PC-3 (cell line): ENCODE results near the gene WDFY4. TPM values are rescaled to one million over a fixed set of nuclear protein-coding genes. Genes with fewer than 3 reads are reported as not detected.
A peak's percentile ranks its signal among the peaks of the same experiment; 100 is the strongest.

Experiments
- ATAC-seq: fragments of 200-7000 bp; cut with Tn5 transposase; 2 replicates; pipeline ENCODE4 v1.9.1; 2020; ENCODE audit warnings: mild to moderate bottlenecking, moderate library complexity
- BruUV-seq: library from RNA; stranded (reverse); fragments of 400-500 nt; replicated peaks from 2 replicates; lab custom pipeline; 2021; lab: Mats Ljungman, UMichigan
- CTCF ChIA-PET: fragments of 300-600 bp; sonication (Branson Sonifier 250); formaldehyde crosslinking; loops from one replicate; lab custom pipeline; 2022; ENCODE audit warnings: antibody characterized with exemption; lab: Charles Lee
- POLR2A ChIA-PET: fragments of 300-600 bp; sonication (Branson Sonifier 250); formaldehyde crosslinking; loops from one replicate; lab custom pipeline; 2022; ENCODE audit warnings: antibody characterized with exemption; ENCODE audit not compliant: unreplicated experiment; lab: Charles Lee
- DNase-seq: peaks from one replicate; pipeline ENCODE4 v3.0.0-alpha.2; 2015
- H2AFZ ChIP-seq: fragments of 300-600 bp; sonication (generic); 2 replicates; pipeline ENCODE4 v1.6.0; 2016; ENCODE audit warnings: antibody characterized with exemption, low read length
- H3F3A ChIP-seq: fragments of 300-600 bp; sonication (generic); one replicate; pipeline ENCODE4 v1.6.0; 2017; ENCODE audit warnings: antibody characterized with exemption, low read length, control low read depth, mild to moderate bottlenecking; ENCODE audit not compliant: unreplicated experiment
- H3K27ac ChIP-seq: fragments of 300-600 bp; sonication (generic); 2 replicates; pipeline ENCODE4 v1.5.1; 2016; ENCODE audit warnings: mild to moderate bottlenecking, low read length
- H3K27me3 ChIP-seq: fragments of 300-600 bp; sonication (generic); 2 replicates; pipeline ENCODE4 v1.6.1; 2016; ENCODE audit warnings: low read length, mixed read lengths
- H3K36me3 ChIP-seq: fragments of 300-600 bp; sonication (generic); 2 replicates; pipeline ENCODE4 v1.6.1; 2016; ENCODE audit warnings: low read depth, mixed run types, low read length, mixed read lengths
- H3K4me1 ChIP-seq: fragments of 300-600 bp; sonication (generic); 2 replicates; pipeline ENCODE4 v1.5.1; 2016; ENCODE audit warnings: low read length; ENCODE audit not compliant: insufficient read depth
- H3K4me2 ChIP-seq: fragments of 300-600 bp; sonication (generic); 2 replicates; pipeline ENCODE4 v1.6.0; 2016; ENCODE audit warnings: low read length
- H3K4me3 ChIP-seq: fragments of 300-600 bp; sonication (generic); 2 replicates; pipeline ENCODE4 v1.5.1; 2016; ENCODE audit warnings: mild to moderate bottlenecking, low read length, mixed read lengths
- H3K79me2 ChIP-seq: fragments of 300-600 bp; sonication (generic); 2 replicates; pipeline ENCODE4 v1.6.1; 2017; ENCODE audit warnings: low read length, mixed read lengths
- H3K9ac ChIP-seq: fragments of 300-600 bp; sonication (generic); 2 replicates; pipeline ENCODE4 v1.6.0; 2016; ENCODE audit warnings: mild to moderate bottlenecking, low read length
- H3K9me2 ChIP-seq: fragments of 300-600 bp; sonication (generic); replicated peaks from 2 replicates; pipeline ENCODE4 v1.6.1; 2016; ENCODE audit warnings: mixed run types, low read length, mixed read lengths
- H3K9me3 ChIP-seq: fragments of 300-600 bp; sonication (generic); 2 replicates; pipeline ENCODE4 v1.6.1; 2016; ENCODE audit warnings: low read length, mixed read lengths
- H4K20me1 ChIP-seq: fragments of 300-600 bp; sonication (generic); 2 replicates; pipeline ENCODE4 v1.6.1; 2016; ENCODE audit warnings: low read length, mixed read lengths
- EZH2 ChIP-seq: fragments of 300-600 bp; sonication (generic); IDR thresholded peaks from one replicate; pipeline ENCODE4 v1.6.1; 2017; ENCODE audit warnings: antibody characterized with exemption, mild to moderate bottlenecking, low read length; ENCODE audit not compliant: unreplicated experiment
- EZH2phosphoT487 ChIP-seq: fragments of 300-600 bp; sonication (generic); IDR thresholded peaks from 2 replicates; pipeline ENCODE4 v1.6.1; 2018; ENCODE audit warnings: mild to moderate bottlenecking, antibody characterized with exemption, low read length, borderline replicate concordance
- intact Hi-C: fragments of 100-400 bp; cut with micrococcal nuclease; formaldehyde crosslinking; loops from 2 replicates; pipeline ENCODE4 v1.9.0; 2023
- total RNA-seq: library from RNA; depleted of rRNA; stranded (reverse); fragments of >200 nt; gene quantifications from 2 replicates; pipeline ENCODE4 v1.2.3, GENCODE V29; 2014
- TF ChIP-seq, protein P1 (sequence below): fragments of 300-600 bp; sonication (generic); conservative IDR thresholded peaks from 2 replicates; pipeline ENCODE4 v1.5.1; 2017; ENCODE audit warnings: antibody characterized with exemption, low read depth, mild to moderate bottlenecking, low read length

WDFY4 gene
- total RNA-seq, 1 experiment from 2014 or later: not detected

DNA sequence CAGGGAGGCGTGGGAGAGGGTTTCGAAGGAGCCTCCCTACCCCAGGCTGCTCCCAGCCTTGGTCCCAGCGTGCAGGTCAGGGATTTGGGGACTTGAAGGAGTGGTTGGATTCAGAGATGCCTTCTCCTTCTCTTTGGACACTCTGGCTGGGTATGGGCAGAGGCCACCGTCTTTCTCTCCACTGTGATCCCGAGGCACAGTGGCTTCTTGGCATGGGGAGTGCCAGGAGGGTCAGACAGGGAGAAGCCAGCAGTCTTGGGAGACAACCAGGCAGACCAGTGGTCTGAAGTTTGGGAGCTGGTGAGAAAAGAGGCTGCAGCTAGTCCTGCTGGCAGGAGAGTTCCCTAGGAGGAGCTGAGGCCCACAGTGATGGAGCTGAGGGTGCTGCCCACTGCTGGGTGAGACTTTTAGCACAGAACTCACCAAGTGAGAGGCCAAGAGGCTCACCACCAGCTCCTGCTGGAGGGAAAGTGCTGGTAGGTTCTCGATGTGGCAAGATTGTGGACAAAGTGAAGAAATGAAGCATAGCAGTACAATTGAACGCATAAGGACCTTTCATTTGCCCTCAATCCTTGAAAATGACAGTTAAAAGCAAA is 35.2 kb upstream of the WDFY4 start:
- no peak overlapping the region for H3K4me2 ChIP-seq
- ChIA-PET CTCF (interaction anchor here (0.7 to 1.1 kb wide), 2 partner anchors 9 to 142 kb away, joined by 3 read pairs; no protein-coding TSS in a partner anchor), POLR2A (no interaction called here)
- intact Hi-C loops: no loop called here
- peak; percentile 45 for ATAC-seq
- H3K9me3 ChIP-seq: no peaks in the 10 kb centered on the region
- H2AFZ ChIP-seq: no peak overlapping the region
- no peak overlapping the region for H3K9ac ChIP-seq
- no peak overlapping the region for H3K4me3 ChIP-seq
- no peaks in the 10 kb centered on the region for H3K36me3 ChIP-seq
- H3K27me3 ChIP-seq: 0 out of 2 replicates have a peak, but pooled peaks cover 2% of the 10 kb centered on the region
- BruUV-seq: no TSS peak
- no peak overlapping the region for H3K27ac ChIP-seq
- no peaks in the 10 kb centered on the region for H3K79me2 ChIP-seq
- no peaks in the 10 kb centered on the region for H3K4me1 ChIP-seq
- DNase-seq: no peak
- 0 out of 2 replicates have a peak, but pooled peaks cover 4% of the 10 kb centered on the region for H4K20me1 ChIP-seq
- no peaks in the 10 kb centered on the region for H3F3A ChIP-seq
- H3K9me2 ChIP-seq: no peaks in the 10 kb centered on the region
- TF ChIP-seq EZH2: no peak
- TF ChIP-seq, protein P1, sequence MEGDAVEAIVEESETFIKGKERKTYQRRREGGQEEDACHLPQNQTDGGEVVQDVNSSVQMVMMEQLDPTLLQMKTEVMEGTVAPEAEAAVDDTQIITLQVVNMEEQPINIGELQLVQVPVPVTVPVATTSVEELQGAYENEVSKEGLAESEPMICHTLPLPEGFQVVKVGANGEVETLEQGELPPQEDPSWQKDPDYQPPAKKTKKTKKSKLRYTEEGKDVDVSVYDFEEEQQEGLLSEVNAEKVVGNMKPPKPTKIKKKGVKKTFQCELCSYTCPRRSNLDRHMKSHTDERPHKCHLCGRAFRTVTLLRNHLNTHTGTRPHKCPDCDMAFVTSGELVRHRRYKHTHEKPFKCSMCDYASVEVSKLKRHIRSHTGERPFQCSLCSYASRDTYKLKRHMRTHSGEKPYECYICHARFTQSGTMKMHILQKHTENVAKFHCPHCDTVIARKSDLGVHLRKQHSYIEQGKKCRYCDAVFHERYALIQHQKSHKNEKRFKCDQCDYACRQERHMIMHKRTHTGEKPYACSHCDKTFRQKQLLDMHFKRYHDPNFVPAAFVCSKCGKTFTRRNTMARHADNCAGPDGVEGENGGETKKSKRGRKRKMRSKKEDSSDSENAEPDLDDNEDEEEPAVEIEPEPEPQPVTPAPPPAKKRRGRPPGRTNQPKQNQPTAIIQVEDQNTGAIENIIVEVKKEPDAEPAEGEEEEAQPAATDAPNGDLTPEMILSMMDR: no peak
- no peak for TF ChIP-seq EZH2phosphoT487

DNA sequence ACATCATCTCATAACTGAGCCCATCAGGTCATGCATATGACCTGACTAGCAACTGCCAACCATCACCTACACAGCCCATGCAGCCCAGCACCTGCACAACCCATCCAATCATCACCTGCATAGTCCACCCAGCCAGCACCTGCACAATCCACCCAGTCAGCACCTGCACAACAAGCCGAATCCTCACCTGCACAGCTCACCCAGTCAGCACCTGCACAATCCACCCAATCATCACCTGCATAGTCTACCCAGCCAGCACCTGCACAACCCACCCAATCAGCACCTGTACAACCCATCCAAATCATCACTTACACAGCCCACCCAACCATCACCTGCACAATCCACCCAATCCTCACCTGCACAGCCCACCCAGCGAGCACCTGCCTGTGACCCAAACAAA is 33.4 kb upstream of the WDFY4 start:
- Histone ChIP-seq H2AFZ (no peak overlapping the region), H3K9ac (no peak overlapping the region), H4K20me1 (no peaks in the 10 kb centered on the region), H3K79me2 (no peaks in the 10 kb centered on the region), H3K9me3 (no peaks in the 10 kb centered on the region), H3K4me3 (no peak overlapping the region), H3K9me2 (no peaks in the 10 kb centered on the region), H3K27ac (no peak overlapping the region), H3K27me3 (no peaks in the 10 kb centered on the region), H3K4me1 (peaks cover 8% of the 10 kb centered on the region), H3K36me3 (no peaks in the 10 kb centered on the region), H3K4me2 (no peak overlapping the region), H3F3A (no peaks in the 10 kb centered on the region)
- ChIA-PET POLR2A (no interaction called here), CTCF (no interaction called here)
- intact Hi-C loops: no loop called here
- ATAC-seq (no peak), DNase-seq (no peak)
- TF ChIP-seq, protein P1: no peak
- TF ChIP-seq EZH2: no peak
- no peak for TF ChIP-seq EZH2phosphoT487
- BruUV-seq: no TSS peak

DNA sequence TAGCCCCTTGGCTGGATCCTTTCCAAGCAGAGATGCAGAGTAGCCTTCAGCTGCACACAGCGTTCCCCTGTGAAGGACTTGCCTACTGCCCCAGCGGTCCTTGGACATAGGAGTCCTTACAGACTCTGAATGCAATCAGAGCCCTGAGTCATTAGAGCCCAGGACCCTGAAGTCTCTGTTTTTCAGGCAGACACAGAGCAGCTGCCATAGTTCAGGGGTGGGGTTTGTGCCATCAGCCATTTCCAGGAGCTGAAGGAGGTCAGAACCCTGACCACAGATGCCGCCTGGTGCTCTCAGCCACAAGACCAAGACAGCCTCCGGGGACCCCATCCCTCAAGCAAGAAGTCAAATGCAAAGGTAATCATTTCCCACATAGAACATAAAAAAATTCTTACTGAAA is 32.8 kb upstream of the WDFY4 start:
- no peaks in the 10 kb centered on the region for H3K36me3 ChIP-seq
- no peaks in the 10 kb centered on the region for H3K9me3 ChIP-seq
- ATAC-seq: no peak
- DNase-seq: no peak
- ChIA-PET CTCF (no interaction called here), POLR2A (no interaction called here)
- TF ChIP-seq, protein P1: no peak
- TF ChIP-seq EZH2: no peak
- TF ChIP-seq EZH2phosphoT487: no peak
- H3K4me1 ChIP-seq: peaks cover 13% of the 10 kb centered on the region
- no peaks in the 10 kb centered on the region for H3K9me2 ChIP-seq
- intact Hi-C loops: no loop called here
- H2AFZ ChIP-seq: no peak overlapping the region
- H3F3A ChIP-seq: no peaks in the 10 kb centered on the region
- no peak overlapping the region for H3K9ac ChIP-seq
- no TSS peak for BruUV-seq
- H3K27ac ChIP-seq: no peak overlapping the region
- no peaks in the 10 kb centered on the region for H3K27me3 ChIP-seq
- H3K4me2 ChIP-seq: no peak overlapping the region
- H3K79me2 ChIP-seq: no peaks in the 10 kb centered on the region
- no peaks in the 10 kb centered on the region for H4K20me1 ChIP-seq
- no peak overlapping the region for H3K4me3 ChIP-seq
